ENCODE data around the gene LRCH1. TPM values are rescaled to one million over a fixed set of nuclear protein-coding genes. Genes with fewer than 3 reads are reported as not detected.

LRCH1 gene
- total RNA-seq, 1 donor from 2014 or later, result 19.3 TPM

DNA sequence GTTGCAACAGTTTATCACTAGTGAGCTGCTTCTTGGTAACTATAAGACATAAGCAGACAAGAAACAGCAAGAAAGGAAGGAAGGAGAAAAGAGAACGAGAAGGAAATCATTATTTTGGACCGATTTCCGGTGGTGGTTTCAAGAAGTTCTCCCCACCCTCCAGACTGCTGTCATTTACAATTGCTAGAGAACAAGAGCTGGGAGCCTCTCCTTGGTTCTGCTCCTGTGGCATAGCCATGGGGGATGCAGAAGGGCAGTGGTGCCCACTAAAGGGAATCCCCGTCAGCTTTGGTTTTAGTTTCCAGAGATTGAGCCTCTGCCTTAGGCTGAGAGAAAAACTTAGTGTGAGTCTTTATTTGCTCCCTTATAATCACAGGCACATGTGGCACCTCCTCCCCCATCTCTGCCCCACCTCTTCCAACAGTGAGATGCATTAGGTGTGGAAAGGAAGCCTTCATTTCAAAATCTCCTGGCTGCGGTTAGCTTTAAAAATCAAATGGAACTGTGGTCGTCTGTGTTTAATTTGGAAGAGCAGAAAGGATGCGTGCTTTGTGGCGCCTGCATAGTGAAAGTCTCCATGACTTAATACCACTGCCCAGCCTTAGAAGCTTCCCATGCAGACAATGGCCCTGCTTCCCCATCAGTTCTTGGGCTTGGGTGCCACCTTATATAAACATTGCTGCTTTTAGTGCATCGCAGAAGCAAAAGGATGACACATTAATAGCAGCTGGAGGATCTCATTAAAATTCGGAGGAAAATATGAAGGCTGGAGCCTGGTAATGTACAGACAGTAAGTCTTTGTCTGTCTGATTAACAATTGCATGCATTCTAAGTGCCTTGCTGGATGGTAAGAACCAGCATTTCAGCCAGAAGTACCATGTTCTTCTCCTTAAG is 25.0 kb downstream of the LRCH1 start:
- DNase-seq (ENCODE audit: low spot score), result no peak

DNA sequence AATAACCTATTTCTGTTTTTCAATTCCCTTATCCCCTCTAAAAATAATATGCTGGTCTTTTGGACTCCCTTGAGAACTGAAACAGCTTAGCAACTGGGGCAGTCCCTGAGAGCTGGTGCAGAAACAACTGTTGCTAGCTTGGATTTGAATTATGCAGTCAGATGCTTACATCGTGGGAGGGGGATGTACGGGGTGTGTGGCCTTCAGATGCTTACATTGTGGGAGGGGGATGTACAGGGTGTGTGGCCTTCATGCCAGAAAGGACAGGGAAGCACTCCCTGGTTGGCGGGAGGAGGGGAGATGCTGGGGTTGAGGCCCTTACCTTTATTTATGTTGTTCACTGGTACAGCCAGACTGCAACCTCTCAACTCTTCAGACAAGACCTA is 25.6 kb downstream of the LRCH1 start:
- intact Hi-C loops (cut with DNase I), result no loop called here
- no peak for DNase-seq (ENCODE audit: low spot score)

More for the DNA sequence above, 25.0 kb downstream of the LRCH1 start:
- intact Hi-C loops (cut with DNase I), result no loop called here

DNA sequence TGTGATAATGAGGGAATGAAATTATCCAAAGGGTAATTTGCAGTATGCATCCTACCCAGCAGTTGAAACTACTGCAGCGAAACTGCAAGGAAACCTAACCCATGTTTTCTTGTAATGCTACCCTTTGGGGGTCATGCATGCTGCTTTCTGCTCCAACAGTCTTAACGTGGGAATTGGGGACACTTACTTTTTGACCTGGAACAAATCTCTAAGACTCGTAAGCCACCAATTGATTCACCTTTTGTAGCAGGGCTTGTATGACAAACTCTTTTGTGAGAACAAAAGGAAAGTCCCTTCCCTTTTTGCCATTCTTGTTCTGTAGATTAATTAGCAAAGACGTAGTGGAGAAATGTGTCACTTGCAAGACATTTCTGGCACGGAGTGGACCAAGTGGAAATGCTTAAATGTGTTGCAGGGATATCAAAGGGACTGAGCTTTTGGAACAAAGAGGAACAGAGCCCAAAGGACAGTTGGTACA is 27.4 kb downstream of the LRCH1 start:
- intact Hi-C loops (cut with DNase I), result no loop called here

DNA sequence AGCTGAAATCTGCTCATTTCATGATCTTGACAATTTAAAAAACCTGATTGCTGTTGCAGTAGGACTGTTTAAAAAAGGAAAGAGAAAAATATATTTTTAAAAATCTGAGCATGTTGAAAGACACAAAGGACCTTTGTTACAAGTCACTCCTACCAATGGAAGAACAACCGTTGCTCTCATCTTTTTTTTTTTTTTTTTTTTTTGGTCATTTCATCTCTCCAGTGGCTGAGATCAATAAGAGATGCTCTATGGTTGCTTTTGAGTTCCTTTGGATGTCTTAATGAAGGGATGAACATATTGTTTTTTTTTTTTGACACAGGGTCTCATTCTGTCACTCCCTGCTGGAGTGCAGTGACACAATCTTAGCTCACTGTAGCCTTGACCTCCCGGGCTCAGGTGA is 29.2 kb downstream of the LRCH1 start:
- intact Hi-C loops (cut with DNase I), result no loop called here
- DNase-seq (ENCODE audit: low spot score), result no peak

More for the DNA sequence above, 27.4 kb downstream of the LRCH1 start:
- DNase-seq (ENCODE audit: low spot score), result no peak

DNA sequence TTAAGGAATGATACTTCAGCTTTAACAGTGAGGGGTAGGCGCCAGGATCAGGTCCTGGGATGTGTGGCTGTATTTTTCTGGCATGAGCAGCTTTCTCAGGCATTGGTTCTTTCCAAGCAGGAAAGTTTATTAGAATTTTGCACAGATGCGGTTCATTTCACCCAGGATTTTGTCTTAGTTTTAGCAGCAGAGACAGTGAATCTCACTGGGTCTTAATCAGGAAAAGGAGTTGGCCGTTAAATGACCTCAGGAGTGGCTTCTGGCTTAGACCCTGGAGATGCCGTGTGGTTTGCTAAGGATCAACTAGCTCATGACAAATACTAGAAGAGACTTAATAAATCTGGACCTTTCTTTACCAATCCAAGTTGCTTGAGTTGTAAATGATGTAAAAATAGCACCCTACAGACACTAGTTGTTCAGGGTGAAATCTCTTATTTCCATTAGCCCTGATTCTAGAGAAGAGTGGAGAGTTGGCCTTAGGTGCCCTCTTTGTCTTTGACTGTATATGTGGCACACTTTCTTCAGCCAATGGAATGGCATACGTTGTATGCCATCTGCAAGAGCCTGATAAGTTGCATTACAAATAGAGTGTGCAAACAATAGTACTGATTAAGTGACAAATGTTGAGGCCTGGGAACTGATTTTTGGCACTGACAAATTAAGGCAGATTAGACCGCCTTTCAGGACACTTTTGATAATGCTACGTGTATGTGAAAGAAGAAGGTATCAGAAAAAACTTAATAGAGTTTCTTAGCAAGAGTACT is 34.0 kb downstream of the LRCH1 start:
- no peak for DNase-seq (ENCODE audit: low spot score)
- intact Hi-C loops (cut with DNase I), result no loop called here

DNA sequence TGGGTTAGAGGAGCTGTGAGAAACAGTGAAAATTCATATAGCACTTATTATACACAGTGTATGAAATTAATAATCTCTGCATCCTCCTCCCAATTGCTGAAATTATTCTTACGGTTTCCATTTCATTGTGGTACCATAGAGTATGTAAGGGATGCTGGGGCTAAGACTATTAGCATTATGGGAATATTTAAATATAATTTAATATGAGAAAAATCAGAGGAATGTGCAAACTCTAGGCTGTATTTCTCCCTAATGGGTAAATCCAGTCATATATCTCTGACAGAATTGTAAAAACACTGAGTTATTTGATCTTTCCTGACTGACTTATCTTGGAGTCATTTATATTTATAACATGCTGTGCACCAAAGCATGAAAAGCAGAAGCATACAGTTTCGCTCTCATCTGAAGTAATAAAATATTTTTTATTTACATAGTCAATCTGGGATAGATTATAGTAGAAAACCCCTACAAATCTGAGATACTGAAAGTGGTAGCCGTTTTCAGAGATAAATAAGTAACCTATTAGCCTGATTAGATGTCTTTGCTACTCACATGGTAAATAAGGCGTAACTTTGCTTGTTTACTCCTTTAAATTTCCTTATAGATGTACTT is 34.9 kb downstream of the LRCH1 start:
- DNase-seq (ENCODE audit: low spot score), result no peak
- intact Hi-C loops (cut with DNase I), result no loop called here

DNA sequence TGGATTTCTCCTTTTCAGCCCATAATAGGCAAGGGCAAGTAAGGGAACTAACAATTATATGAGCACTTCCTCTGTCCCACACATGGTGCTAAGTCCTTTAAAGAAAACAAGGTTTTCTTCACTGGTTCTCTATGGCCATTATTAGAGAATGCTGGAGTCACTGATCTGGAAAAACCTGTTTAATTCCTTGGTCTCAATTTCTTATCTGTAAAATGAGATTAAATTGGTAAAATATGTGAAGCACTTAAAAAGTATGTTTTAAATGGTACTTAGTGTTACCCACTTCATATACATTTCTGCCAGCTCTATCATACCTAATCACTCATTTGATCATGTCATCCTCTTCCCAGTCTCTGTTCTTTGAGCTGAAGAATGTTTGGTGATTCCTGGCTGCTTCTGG is 39.4 kb downstream of the LRCH1 start:
- DNase-seq (ENCODE audit: low spot score), result no peak
- intact Hi-C loops (cut with DNase I), result no loop called here

DNA sequence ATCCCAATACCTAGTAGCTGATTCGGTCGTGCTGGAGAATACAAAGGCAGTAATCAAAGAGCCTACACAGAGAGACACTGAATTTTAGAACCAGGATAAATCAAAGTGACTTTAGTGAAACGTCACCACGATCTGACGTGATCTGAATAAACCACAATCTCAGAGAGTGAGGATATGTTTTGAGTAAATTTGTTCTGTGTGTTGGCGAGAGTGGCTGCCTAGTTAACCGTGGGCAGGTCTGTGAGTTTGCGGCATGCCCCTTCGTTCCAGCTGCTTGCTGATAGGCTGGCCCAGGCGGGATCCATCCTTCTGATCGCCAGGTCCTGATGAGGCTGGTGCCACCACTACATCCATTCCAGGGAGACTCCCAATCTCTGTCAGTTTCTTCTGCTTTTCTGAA is 40.4 kb downstream of the LRCH1 start:
- intact Hi-C loops (cut with DNase I), result no loop called here

DNA sequence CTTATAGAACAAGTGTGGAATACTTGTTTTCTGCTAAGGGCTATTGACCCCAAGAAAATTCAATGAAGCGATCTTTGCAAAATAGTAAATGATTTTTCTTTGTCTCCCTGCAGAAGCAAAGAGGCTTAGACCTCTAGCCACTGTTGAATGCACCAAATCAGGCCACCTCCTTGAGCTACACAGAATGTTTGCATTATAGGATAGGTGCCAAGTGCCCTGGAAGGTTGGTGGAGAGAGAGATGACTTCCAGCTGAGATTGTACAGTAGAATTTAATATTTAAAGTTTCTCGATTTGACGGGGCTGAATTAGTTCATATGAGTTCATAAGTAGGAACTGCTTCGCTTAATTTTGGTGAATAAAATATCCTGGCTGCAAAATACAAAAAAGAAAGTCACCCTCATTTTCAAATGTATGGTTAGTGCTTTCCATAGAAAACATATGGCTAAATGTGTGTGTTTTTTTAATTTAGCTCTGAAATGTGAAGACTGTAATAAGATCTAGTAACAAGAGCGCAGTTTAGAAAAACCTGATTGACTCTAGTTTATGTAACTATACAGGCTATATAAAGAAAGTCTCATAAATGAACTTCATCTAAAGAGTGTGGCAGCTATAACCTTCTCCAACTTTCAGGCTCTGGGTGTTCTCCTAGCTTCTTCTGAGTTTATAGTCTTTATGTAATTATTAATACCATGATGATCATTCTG is 41.6 kb downstream of the LRCH1 start:
- intact Hi-C loops (cut with DNase I), result loop anchor here (5.0 kb wide), 1 partner anchor 42 kb away; the partner anchor contains the start of gene LRCH1
- DNase-seq (ENCODE audit: low spot score), result no peak

More for the DNA sequence above, 40.4 kb downstream of the LRCH1 start:
- no peak for DNase-seq (ENCODE audit: low spot score)

DNA sequence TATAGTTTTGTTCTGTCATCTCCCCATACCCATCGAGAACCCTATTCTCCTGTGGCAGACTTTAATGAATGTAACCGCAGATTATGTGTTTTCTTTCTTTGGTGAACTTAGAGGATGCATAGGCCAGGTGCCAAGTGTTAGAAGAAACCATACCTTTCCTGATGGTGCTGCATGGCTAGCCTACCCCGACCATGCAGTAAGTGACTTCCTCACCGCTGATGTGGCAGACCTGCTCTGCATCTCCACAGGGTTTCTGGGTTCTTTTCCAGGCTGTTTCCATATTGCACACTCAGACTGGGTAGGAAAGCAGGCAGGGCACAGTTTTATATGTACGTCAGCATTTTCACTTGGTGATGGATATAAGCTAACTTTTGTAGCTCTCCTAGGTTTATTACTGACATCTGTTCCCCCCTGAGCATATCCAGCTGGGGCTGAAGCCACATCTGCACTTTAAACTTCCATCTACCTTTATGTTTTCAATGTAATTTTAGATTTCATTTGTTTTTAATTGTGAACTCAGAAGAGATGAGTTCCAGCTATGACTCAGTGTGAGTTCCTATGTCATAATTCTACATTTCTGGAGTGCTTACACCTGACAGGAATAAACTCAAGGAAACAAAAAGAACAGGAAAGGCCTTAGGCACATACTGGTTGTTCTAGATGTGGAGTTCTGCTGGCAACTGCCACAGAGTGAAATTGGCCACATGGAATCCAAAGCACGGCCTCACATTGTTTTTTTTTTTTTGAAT is 42.3 kb downstream of the LRCH1 start:
- intact Hi-C loops (cut with DNase I), result loop anchor here (5.0 kb wide), 1 partner anchor 43 kb away; the partner anchor contains the start of gene LRCH1
- DNase-seq (ENCODE audit: low spot score), result no peak

DNA sequence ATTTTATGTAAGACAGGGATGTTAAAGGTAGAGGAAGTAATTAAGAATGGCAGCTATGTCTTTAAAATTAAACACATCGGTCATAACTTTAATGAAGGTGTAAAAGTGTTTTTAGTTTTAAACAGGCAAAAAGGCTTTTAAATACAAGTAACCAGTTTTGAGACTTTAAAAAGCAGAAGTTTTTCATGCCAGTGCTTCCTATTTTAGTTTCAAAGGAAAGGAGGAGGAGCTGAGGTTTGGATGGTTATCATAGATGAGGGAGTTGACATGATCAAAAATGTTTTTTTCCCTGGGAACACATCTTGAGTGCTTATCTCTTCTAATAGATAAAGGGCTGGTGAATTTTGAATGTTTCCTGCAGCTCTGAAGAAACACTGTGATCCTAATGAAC is 42.9 kb downstream of the LRCH1 start:
- no peak for DNase-seq (ENCODE audit: low spot score)
- intact Hi-C loops (cut with DNase I), result loop anchor here (5.0 kb wide), 1 partner anchor 44 kb away; the partner anchor contains the start of gene LRCH1

DNA sequence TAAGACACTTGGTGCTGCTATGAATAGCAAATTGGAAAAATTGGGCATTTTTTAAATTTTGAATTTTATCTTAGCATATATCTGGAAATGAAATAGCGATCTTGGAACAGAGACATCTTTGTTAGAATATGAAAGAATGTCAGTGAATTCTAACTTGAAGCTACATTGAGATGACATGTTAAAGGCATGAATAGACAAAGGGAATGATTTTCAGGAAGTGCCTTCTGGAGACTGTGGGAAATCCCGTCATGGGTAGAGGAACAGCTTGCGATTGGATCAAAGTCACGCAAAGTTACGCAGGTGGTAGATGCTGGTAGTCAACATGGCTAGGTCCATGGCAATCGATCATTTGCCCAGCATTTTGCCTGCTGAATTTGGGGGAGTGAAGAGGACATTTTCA is 43.5 kb downstream of the LRCH1 start:
- intact Hi-C loops (cut with DNase I), result loop anchor here (5.0 kb wide), 1 partner anchor 44 kb away; the partner anchor contains the start of gene LRCH1
- no peak for DNase-seq (ENCODE audit: low spot score)

DNA sequence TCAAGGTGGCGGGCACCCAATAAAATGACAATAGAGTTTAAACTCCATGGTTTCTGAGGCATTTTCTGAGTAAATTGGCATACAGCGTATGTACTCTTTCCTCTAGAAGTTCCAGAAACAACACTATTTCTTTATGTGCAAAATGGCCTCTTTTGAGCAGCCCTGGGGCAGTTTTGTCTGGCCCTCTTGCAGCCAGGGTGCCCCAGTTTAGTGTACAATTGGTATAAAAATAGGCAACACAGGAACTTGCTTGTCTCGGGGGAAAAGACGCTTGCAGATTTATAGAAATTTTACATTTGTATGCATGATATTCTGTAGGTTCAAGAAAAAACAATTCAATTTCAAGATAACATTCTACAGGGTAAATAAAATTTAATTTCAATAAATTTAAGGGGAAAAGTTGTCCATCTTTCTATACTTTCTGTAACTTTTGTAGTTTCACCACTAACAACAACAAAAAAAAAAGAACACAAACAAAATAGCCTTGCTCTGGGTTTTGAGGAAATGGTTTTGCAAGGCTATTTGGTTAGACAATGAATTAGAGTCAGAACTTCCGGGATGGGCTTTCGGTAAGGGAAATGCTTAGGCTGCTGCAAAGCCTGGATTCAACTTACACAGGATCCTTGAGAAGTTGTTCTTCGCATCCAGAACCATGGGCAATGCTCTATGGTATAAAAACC is 45.3 kb downstream of the LRCH1 start:
- intact Hi-C loops (cut with DNase I), result loop anchor here (5.0 kb wide), 1 partner anchor 46 kb away; the partner anchor contains the start of gene LRCH1
- DNase-seq (ENCODE audit: low spot score), result no peak

DNA sequence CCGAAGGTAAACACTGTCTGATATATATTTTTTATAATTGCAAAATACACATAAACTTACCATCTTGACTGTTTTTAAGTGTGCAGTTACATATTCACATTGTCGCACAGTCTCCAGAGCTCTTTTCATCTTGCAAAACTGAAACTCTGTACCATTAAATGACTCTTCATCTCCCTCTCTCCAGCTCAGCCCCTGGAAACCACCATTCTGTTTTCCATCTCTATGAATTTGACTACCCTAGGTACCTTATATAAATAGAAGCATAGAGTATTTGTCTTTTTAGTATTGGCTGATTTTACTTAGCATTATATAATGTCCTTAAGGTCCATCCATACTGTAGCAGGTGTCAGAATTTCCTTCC is 45.8 kb downstream of the LRCH1 start:
- intact Hi-C loops (cut with DNase I), result loop anchor here (5.0 kb wide), 1 partner anchor 46 kb away; the partner anchor contains the start of gene LRCH1
- no peak for DNase-seq (ENCODE audit: low spot score)

DNA sequence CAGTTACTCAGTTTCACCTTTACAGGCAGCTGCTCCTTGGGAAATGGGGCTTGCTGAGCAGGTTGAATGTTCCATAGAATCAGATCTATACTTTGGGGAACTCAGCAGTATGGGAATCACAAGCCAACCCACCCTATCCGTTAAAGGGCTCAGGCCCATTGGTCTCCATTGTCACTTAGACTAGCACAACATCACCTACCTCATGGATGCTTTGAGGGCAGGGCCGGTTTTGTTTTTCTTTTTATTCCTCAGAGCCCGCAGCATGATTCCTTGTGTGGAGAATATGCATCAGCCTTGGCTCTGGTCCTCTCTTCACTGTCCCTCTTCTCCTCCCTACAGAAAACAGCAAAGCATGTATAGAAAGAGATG is 48.0 kb downstream of the LRCH1 start:
- intact Hi-C loops (cut with DNase I), result no loop called here

DNA sequence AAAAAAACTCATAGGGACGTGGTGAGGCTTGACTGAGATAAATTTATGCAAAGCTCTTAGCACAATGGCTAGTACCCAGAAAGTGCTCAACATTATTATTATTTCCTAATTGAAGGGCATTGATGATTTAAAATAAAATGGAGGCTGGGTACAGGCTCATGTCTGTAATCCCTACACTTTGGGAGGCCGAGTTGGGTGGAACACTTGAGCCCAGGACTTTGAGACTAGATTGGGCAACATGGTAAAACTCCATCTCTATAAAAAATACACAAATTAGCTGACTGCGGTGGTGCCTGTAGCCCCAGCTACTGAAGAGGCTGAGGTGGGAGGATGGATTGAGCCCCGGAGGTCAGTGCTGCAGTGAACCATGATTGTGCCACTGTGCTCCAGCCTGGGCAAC is 49.6 kb downstream of the LRCH1 start:
- intact Hi-C loops (cut with DNase I), result no loop called here
- no peak for DNase-seq (ENCODE audit: low spot score)

More for the DNA sequence above, 48.0 kb downstream of the LRCH1 start:
- DNase-seq (ENCODE audit: low spot score), result no peak

DNA sequence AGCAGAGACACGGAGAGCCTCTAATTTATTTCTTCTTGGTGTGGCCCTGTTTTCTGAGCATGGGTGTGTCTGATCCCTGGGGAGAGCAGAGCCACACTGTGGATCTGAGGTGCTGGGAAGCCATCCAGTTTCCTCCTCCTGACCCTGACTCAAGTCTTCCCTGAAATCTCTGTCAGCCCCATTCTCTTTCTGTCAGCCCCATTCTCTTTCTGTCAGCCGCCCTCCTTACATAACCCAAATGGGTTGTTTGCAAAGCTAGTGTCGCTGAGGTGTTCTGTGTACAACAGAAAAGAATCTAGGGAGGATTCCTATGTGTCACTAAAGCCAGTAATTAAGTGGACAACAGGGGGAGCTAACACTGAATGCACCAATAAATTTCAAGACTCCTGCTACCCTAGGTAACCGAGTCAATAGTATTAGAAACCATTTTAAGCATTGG is 50.2 kb downstream of the LRCH1 start:
- no peak for DNase-seq (ENCODE audit: low spot score)
- intact Hi-C loops (cut with DNase I), result no loop called here

Measured in cardiac septum (tissue), 1 donor.